Inflammatory macrophage treated with lipopolysaccharide for 1 hour (primary cell): ENCODE measurements around the gene CACNA2D4.

Experiments used
- DNase-seq, 2 donors: peaks; one replicate each; pipeline ENCODE4 v3.0.0-alpha.2; 2020 to 2022

Gene CACNA2D4

GRCh38 chr12:1933342-1934051 is 15.0 kb upstream of the CACNA2D4 start:
- DNase-seq = no peak

GRCh38 chr12:1932264-1932777 is 13.9 kb upstream of the CACNA2D4 start:
- no peak for DNase-seq

- DNase-seq = no peak
Observed at GRCh38 chr12:1931642-1932041, 13.2 kb upstream of the CACNA2D4 start.

- no peak for DNase-seq
Observed at GRCh38 chr12:1930803-1931597, 12.5 kb upstream of the CACNA2D4 start.

- no peak for DNase-seq
Observed at GRCh38 chr12:1929985-1930802, 11.7 kb upstream of the CACNA2D4 start.

GRCh38 chr12:1929241-1929984 is 11.0 kb upstream of the CACNA2D4 start:
- DNase-seq = no peak

- no peak for DNase-seq
Observed at GRCh38 chr12:1928439-1929121, 10.1 kb upstream of the CACNA2D4 start.

GRCh38 chr12:1927751-1928351 is 9.4 kb upstream of the CACNA2D4 start:
- no peak for DNase-seq

GRCh38 chr12:1927051-1927680 is 8.7 kb upstream of the CACNA2D4 start:
- DNase-seq = no peak

- DNase-seq = no peak
Observed at GRCh38 chr12:1926251-1926657, 7.8 kb upstream of the CACNA2D4 start.

- no peak for DNase-seq
Observed at GRCh38 chr12:1925684-1926006, 7.2 kb upstream of the CACNA2D4 start.

- DNase-seq = no peak
Observed at GRCh38 chr12:1924996-1925683, 6.7 kb upstream of the CACNA2D4 start.

- no peak for DNase-seq
Observed at GRCh38 chr12:1922985-1923384, 4.5 kb upstream of the CACNA2D4 start.

- DNase-seq = no peak
Observed at GRCh38 chr12:1922075-1922709, 3.7 kb upstream of the CACNA2D4 start.

- peak; percentile 31 to 57 for DNase-seq
Observed at GRCh38 chr12:1920971-1921370, 2.5 kb upstream of the CACNA2D4 start.

- DNase-seq = no peak
Observed at GRCh38 chr12:1920436-1920835, 2.0 kb upstream of the CACNA2D4 start.

- DNase-seq = no peak
Observed at GRCh38 chr12:1919763-1920162, 1.3 kb upstream of the CACNA2D4 start.

- DNase-seq = peak; percentile 17 to 67
Observed at GRCh38 chr12:1919284-1919683, 832 bp upstream of the CACNA2D4 start.

- DNase-seq = peak; percentile 34 to 81
Observed at GRCh38 chr12:1918884-1919236, 408 bp upstream of the CACNA2D4 start.
